ENCODE measurements around the gene HMG20A. TPM values are rescaled to one million over a fixed set of nuclear protein-coding genes. Genes with fewer than 3 reads are reported as not detected.
"Not testable (repeated sequence)": the region's sequence is repeated elsewhere in the genome, so short reads cannot be mapped to it uniquely, and the experiment has no call there.

The HMG20A gene
- total RNA-seq, 1 donor from 2014 or later: 49.4 TPM

DNA sequence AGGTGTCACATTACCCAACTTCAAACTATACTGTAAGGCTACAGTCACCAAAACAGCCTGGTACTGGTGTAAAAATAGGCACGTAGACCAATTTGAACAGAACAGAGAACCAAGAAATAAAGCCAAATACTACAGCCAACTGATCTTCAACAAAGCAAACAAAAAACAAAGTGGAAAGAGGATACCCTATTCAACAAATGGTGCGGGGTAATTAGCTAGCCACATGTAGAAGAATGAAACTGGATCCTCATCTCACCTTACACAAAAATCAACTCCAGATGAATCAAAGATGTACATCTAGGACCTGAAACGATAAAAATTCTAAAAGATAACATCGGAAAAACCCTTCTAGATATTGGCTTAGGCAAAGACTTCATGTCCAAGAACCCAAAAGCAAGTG is 13.8 kb upstream of the HMG20A start:
- H3K27ac ChIP-seq: no peak overlapping the region
- H3K4me1 ChIP-seq: peaks cover 40% of the 10 kb centered on the region
- no peaks in the 10 kb centered on the region for H3K9me3 ChIP-seq
- DNase-seq (ENCODE audit: extremely low spot score in 2 of 2): no peak
- intact Hi-C loops (cut with DNase I): no loop called here
- TF ChIP-seq, protein P1, sequence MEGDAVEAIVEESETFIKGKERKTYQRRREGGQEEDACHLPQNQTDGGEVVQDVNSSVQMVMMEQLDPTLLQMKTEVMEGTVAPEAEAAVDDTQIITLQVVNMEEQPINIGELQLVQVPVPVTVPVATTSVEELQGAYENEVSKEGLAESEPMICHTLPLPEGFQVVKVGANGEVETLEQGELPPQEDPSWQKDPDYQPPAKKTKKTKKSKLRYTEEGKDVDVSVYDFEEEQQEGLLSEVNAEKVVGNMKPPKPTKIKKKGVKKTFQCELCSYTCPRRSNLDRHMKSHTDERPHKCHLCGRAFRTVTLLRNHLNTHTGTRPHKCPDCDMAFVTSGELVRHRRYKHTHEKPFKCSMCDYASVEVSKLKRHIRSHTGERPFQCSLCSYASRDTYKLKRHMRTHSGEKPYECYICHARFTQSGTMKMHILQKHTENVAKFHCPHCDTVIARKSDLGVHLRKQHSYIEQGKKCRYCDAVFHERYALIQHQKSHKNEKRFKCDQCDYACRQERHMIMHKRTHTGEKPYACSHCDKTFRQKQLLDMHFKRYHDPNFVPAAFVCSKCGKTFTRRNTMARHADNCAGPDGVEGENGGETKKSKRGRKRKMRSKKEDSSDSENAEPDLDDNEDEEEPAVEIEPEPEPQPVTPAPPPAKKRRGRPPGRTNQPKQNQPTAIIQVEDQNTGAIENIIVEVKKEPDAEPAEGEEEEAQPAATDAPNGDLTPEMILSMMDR (IDR thresholded peaks at IDR 0.05): no peak
- TF ChIP-seq POLR2A (IDR thresholded peaks at IDR 0.05): no peak
- TF ChIP-seq POLR2AphosphoS5 (IDR thresholded peaks at IDR 0.05; ENCODE audit: insufficient read depth in 1 of 2, low read depth in 1 of 2): no peak
- H3K4me3 ChIP-seq: no peak overlapping the region
- no peaks in the 10 kb centered on the region for H3K36me3 ChIP-seq
- H3K27me3 ChIP-seq: no peaks in the 10 kb centered on the region

DNA sequence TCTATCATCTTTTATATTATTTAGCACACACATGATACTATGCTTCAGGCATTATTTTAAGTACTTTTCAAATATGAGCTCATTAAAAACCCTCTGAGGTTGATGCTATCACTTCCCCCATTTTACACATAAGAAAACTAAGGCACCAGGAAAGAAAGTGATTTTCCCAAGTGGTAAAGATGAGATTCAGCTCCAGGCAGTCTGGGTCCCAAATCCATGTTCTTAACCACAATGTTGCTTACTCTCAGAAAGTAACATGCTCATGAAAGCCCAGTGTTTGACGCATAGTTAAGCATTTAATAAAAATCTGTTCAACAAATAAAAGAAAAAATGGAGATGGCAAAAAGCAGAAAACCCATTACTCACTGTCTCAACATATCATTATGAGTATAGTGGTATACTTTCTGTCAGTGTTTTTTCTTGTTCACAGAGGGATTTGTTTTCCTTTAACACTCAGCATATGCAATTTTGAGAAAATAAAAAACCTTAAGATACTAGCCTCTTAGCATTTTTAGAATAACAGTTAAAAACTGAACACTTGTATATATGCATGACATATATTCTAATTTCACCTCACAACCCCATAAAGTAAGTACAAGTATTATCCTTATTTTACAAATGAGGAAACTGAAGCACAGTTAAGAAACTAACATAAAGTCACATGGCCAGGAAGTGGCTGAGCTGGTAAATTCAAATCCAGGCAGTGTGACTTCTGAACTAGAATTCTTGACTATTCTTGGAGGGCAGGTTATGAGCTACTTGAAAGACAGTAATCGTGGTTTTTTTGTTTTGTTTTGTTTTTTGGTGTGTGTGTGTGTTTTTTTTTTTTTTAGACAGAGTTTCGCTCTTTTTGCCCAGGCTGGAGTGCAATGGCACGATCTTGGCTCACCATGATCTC is 11.2 kb upstream of the HMG20A start:
- peaks cover 24% of the 10 kb centered on the region for H3K4me1 ChIP-seq

DNA sequence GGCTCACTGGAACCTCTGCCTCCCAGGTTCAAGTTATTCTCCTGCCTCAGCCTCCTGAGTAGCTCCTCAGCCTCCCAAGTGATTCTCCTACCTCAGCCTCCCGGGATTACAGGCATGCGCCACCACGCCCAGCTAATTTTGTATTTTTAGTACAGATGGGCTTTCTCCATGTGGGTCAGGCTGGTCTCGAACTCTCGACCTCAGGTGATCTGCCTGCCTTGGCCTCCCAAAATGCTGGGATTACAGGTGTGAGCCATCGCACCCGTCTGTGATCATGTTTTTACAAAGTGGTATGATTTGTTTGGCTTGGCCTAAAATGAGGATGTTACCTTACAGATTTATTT is 10.6 kb upstream of the HMG20A start:
- H3K27ac ChIP-seq; H3K9me3 ChIP-seq; DNase-seq (ENCODE audit: extremely low spot score in 2 of 2); H3K4me3 ChIP-seq; H3K36me3 ChIP-seq; intact Hi-C loops (cut with DNase I); H3K27me3 ChIP-seq: not testable (repeated sequence)
- H3K4me1 ChIP-seq: peaks cover 24% of the 10 kb centered on the region

More for the DNA sequence above, 11.2 kb upstream of the HMG20A start:
- no peak overlapping the region for H3K27ac ChIP-seq
- H3K4me3 ChIP-seq: no peak overlapping the region
- H3K36me3 ChIP-seq: no peaks in the 10 kb centered on the region
- no peaks in the 10 kb centered on the region for H3K27me3 ChIP-seq
- no peaks in the 10 kb centered on the region for H3K9me3 ChIP-seq
- no peak for DNase-seq (ENCODE audit: extremely low spot score in 2 of 2)
- TF ChIP-seq POLR2AphosphoS5 (IDR thresholded peaks at IDR 0.05; ENCODE audit: insufficient read depth in 1 of 2, low read depth in 1 of 2) (no peak), POLR2A (IDR thresholded peaks at IDR 0.05) (no peak)
- TF ChIP-seq, protein P1 (IDR thresholded peaks at IDR 0.05): no peak
- intact Hi-C loops (cut with DNase I): no loop called here

GRCh38 chr15:77410701-77411618 is 9.7 kb upstream of the HMG20A start:
- no peak for DNase-seq (ENCODE audit: extremely low spot score in 2 of 2)
- Histone ChIP-seq H3K27me3 (no peaks in the 10 kb centered on the region), H3K36me3 (no peaks in the 10 kb centered on the region), H3K27ac (no peak overlapping the region), H3K4me3 (no peak overlapping the region), H3K9me3 (no peaks in the 10 kb centered on the region), H3K4me1 (peaks cover 24% of the 10 kb centered on the region)
- intact Hi-C loops (cut with DNase I): no loop called here
- TF ChIP-seq, protein P1 (IDR thresholded peaks at IDR 0.05): no peak
- TF ChIP-seq POLR2AphosphoS5 (IDR thresholded peaks at IDR 0.05; ENCODE audit: insufficient read depth in 1 of 2, low read depth in 1 of 2): no peak
- TF ChIP-seq POLR2A (IDR thresholded peaks at IDR 0.05): no peak

DNA sequence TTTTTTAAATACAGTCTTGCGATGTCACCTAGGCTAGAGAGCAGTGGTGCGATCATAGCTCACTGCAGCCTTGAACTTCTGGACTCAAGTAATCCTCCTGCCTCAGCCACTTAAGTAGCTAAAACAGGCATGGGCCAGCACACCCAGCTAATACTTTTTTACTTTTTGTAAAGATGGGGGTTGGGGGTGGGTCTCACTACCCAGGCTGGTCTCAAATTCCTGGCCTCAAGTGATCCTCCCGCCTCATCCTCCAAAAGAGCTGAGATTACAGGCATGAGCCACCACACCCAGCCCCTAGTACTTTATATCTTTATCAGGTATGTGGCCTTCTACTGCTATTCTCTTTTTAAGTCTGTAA is 9.1 kb upstream of the HMG20A start:
- H3K4me1 ChIP-seq: peaks cover 24% of the 10 kb centered on the region
- H3K4me3 ChIP-seq: no peak overlapping the region
- intact Hi-C loops (cut with DNase I): no loop called here

More for the DNA sequence above, 9.1 kb upstream of the HMG20A start:
- Histone ChIP-seq H3K27ac (no peak overlapping the region), H3K9me3 (no peaks in the 10 kb centered on the region), H3K36me3 (no peaks in the 10 kb centered on the region), H3K27me3 (no peaks in the 10 kb centered on the region)
- TF ChIP-seq, protein P1 (IDR thresholded peaks at IDR 0.05): no peak
- TF ChIP-seq POLR2A (IDR thresholded peaks at IDR 0.05) (no peak), POLR2AphosphoS5 (IDR thresholded peaks at IDR 0.05; ENCODE audit: insufficient read depth in 1 of 2, low read depth in 1 of 2) (no peak)
- DNase-seq (ENCODE audit: extremely low spot score in 2 of 2): no peak
